ENCODE data around the gene PAX3.

The PAX3 gene

GRCh38 chr2:222296911-222297599 is 1.7 kb downstream of the PAX3 start:
- no peak for DNase-seq (ENCODE audit: low spot score)

GRCh38 chr2:222296311-222296741 is 2.5 kb downstream of the PAX3 start:
- DNase-seq (ENCODE audit: low spot score) = no peak

- no peak for DNase-seq (ENCODE audit: low spot score)
Observed at GRCh38 chr2:222295368-222296062, 3.3 kb downstream of the PAX3 start.

DNA sequence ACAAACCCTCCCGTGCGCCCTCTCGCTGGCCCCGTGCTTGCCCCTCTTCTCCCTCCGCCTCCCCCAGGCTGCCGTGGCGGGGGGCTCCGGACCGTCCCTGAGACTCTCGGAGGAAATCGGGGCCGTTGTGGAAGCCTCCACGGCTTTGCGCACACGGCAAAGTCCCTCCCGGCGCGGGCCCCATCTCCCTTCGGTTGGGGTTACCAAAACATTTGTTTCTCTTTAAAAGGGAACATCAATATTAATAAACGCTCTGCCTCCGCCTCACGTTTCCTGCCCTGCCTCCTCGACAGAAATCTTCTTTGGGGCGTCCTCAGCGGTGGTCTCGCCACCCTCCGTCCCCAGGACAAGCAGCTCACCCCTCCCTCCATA is 3.8 kb downstream of the PAX3 start:
- no peak for DNase-seq (ENCODE audit: low spot score)

DNA sequence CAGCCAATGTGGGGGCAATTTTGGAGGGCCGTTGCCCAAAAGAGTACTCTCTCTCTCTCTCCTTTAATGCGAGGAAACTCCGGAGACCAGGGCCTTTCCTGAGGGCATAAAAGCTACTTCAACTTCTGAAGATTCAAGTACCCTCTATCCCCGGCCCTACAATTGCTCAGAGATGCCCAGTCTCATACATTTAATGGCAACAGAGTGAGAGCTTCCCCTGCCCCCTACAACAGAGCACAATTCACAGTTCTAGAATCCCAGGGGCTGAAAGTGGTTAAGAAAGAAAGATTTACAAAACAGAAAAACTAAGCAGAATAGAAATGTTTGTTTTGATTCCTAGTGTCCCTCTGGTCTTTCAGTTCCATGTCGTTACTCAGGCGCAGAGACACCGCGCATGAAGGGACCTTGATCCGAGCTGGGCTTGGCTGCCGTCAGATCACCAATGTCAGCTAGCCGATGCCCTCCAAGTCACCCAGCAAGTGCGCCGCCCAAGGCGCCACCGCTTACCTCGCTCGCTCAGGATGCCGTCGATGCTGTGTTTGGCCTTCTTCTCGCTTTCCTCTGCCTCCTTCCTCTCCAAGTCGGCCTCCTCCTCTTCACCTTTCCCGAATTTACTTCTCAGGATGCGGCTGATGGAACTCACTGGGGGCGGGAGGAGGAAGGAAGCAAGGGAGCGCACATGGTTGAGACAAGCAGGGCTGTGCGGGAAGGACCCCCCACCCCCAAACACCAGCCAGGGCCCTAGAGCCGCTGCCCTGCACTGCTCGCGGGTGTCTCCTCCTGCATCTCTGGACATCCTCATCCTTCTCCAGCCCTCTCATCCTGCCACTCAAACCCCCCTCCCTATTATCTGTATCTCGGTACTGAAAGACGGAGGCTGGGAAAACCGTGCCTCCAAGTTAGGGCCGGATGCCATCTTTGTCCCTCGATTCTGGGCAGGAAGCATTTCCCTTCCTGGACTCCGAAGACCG is 4.9 kb downstream of the PAX3 start:
- no peak for DNase-seq (ENCODE audit: low spot score)

- no peak for DNase-seq (ENCODE audit: low spot score)
Observed at GRCh38 chr2:222292149-222293134, 6.4 kb downstream of the PAX3 start.

DNA sequence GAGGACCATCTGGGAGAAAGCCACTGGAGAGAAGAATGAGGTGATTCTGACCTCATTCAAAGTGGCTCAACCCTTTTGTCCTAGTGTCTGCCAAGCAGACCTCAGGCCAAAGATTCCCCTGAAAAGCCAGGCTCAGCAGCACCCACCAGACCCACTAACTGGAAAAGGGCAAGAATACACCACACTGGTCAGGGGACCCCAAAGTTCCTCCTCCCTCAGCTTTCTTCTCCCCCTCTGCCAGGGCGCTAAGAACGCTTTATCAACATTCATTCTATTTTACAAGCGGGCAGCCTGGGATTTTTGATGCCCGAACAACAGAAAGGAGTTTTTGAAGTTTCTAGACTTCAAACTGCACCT is 7.3 kb downstream of the PAX3 start:
- DNase-seq (ENCODE audit: low spot score) = no peak

- no peak for DNase-seq (ENCODE audit: low spot score)
Observed at GRCh38 chr2:222290736-222291484, 7.9 kb downstream of the PAX3 start.

DNA sequence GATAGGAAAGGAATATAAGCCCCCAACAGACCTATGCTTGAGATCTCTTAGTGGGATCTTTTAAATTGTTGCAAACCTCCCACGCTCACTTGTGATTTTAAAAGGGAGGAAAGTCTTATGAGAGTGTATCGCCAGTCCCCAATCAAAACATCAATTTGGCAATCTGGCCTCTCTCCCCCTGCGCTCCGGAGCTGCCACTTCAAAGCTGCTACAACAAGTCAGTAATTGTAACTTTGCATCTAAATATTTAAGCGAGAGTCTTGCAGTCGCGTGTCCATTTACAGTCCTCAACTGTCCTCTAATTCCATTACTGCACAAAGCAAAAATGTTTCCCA is 8.4 kb downstream of the PAX3 start:
- DNase-seq (ENCODE audit: low spot score) = no peak

DNA sequence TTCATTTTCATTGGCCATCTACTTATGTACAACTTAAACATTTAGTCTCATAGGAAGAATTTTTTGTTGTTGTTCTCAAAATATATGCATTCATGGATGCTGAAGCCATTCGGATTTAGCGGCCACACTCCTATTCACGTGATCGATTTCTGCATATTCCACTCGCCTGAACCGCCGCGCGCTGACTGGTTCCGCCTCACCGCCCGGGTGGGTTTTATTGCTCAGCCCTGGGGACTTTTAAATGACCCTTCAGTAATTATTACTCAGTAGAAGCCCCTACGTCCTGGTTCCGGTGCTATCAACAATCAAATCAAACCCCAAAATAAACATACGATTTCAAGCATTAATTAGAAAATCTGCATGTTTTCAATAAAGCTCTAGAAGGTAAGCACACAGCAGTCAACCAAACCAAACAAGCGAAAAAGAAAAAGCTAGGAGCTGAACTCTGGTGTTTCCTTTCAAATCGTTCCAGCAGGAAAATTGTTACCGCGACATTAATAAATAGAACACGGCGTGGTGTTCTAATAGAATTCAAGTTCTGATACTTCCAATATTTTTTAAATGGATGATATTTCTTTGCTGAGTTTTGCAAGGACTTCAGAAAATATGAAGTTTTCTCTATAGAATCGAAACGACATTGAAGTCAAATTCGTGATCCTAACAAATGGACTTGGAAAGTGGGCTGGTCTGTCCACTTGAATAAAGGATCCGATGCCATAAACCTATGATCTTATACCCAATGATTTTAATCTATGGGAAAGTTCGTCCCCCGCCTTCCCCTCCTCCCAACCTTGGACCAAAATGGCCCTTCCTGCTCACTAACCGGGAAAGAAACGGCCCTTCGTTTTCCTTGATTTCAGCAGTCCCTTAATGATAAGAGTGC is 9.3 kb downstream of the PAX3 start:
- no peak for DNase-seq (ENCODE audit: low spot score)

GRCh38 chr2:222288590-222289277 is 10.1 kb downstream of the PAX3 start:
- no peak for DNase-seq (ENCODE audit: low spot score)

GRCh38 chr2:222287862-222288479 is 10.8 kb downstream of the PAX3 start:
- DNase-seq (ENCODE audit: low spot score) = no peak

- no peak for DNase-seq (ENCODE audit: low spot score)
Observed at GRCh38 chr2:222284466-222284865, 14.3 kb downstream of the PAX3 start.

GRCh38 chr2:222283634-222284033 is 15.2 kb downstream of the PAX3 start:
- DNase-seq (ENCODE audit: low spot score) = no peak

- DNase-seq (ENCODE audit: low spot score) = no peak
Observed at GRCh38 chr2:222281506-222281905, 17.3 kb downstream of the PAX3 start.

DNA sequence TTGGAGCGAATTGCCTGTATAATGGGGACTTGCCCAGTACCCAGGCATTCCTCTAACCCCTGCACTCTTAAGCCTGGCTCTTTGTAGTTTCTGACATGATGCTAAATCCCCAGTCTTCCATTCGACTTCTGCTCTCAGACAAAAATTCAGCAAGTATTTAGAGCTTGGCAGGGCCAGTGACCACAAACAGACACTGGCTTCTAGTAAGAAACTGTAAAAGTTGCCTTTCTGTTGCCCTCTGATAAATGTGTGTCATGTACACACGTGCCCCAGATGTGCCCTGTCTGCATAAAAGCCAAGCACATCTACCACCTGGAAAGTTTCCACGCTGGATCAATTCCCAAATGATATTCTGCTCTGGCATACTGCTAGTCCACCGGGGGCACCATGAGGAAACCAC is 18.0 kb downstream of the PAX3 start:
- DNase-seq (ENCODE audit: low spot score) = no peak

- peak; percentile 30 for DNase-seq (ENCODE audit: low spot score)
Observed at GRCh38 chr2:222272446-222273015, 26.3 kb downstream of the PAX3 start.

DNA sequence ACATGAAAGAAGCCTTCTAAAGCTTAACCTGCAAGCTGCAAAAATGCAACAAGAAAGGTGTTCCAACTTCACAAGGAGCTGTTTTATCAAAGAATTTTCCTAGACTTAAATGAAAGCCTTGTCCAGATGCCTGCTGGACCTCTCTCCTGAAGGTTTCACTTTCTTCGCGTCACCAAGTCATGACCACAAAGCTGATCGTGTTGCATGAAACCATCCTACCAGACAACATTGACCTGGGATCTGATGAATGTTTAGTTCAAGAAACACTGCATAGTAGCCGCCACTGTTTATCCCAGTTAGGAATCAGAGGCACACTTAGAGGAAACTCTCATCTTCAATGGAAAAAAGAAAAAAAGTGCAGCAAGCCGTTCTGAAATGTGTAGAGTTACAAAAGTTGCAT is 26.9 kb downstream of the PAX3 start:
- no peak for DNase-seq (ENCODE audit: low spot score)
